Right lobe of liver (tissue), 6 donors: ENCODE data around the gene IL31RA. TPM values are rescaled to one million over a fixed set of nuclear protein-coding genes. Genes with fewer than 3 reads are reported as not detected.

Experiments
- ATAC-seq, 4 donors: fragments of 200-7000 bp; cut with Tn5 transposase; one replicate each; pipeline ENCODE4 v1.9.1; 2020; ENCODE audit warnings: mild to moderate bottlenecking in 4 of 4, moderate library complexity in 4 of 4
- DNase-seq, 3 donors: peaks; one replicate each; pipeline ENCODE4 v3.0.0-alpha.2; 2020
- H3K27ac ChIP-seq, 3 donors: fragments of 200-600 bp; one replicate each; pipeline ENCODE4 v1.8.0; 2022
- H3K27me3 ChIP-seq, 2 donors: fragments of 200-600 bp; one replicate each; pipeline ENCODE4 v1.8.0; 2022
- H3K36me3 ChIP-seq, 4 donors: fragments of 200-600 bp; sonication (generic) in 1 of 4; one replicate each; pipeline versions ENCODE4 v1.5.1 to v1.8.0; 2017 to 2022; ENCODE audit warnings: control low read depth in 1 of 4
- H3K4me1 ChIP-seq, 4 donors: fragments of 200-600 bp; sonication (generic) in 1 of 4; one replicate each; pipeline versions ENCODE4 v1.5.1 to v1.8.0; 2017 to 2022; ENCODE audit warnings: control low read depth in 1 of 4
- H3K4me3 ChIP-seq, 3 donors: fragments of 200-600 bp; one replicate each; pipeline ENCODE4 v1.8.0; 2022
- H3K9me3 ChIP-seq, 4 donors: fragments of 200-600 bp; sonication (generic) in 1 of 4; one replicate each; pipeline versions ENCODE4 v1.5.1 to v1.8.0; 2017 to 2022; ENCODE audit warnings: control low read depth in 1 of 4
- CTCF ChIP-seq, 4 donors: fragments of 200-600 bp in 3 of 4; fragments of 450-650 bp in 1 of 4; IDR thresholded peaks; one replicate each; pipeline versions ENCODE4 v1.5.1 to v1.8.0; 2016 to 2022; ENCODE audit warnings: antibody characterized with exemption in 4 of 4, mild to moderate bottlenecking in 2 of 4
- POLR2A ChIP-seq: fragments of 450-650 bp; IDR thresholded peaks from one replicate; pipeline ENCODE4 v1.6.1; 2017; ENCODE audit warnings: antibody characterized with exemption, mild to moderate bottlenecking
- WGBS: methylation state at CpG from one replicate; pipeline ENCODE4 v1.1.6; 2018; ENCODE audit warnings: low coverage, low lambda C conversion rate; ENCODE audit not compliant: insufficient coverage; ENCODE audit errors: missing lambda C conversion rate; 5-methylcytosine and 5-hydroxymethylcytosine counted together
- intact Hi-C, 2 donors: fragments of 100-400 bp; cut with DNase I; formaldehyde crosslinking; loops; one replicate each; pipeline versions ENCODE4 v1.11.2 to v1.14.1; 2022
- total RNA-seq, 6 experiments: library from RNA; depleted of rRNA in 2 of 6; stranded (reverse); fragments of >200 nt in 2 of 6; fragmentation: NEBNext Ultra II Directional in 3 of 6; extraction: Animal tissue kit (Norgen Biotek cat#: 25700) in 3 of 6; gene quantifications; one replicate each; pipeline versions ENCODE4 v1.1.0 to v1.2.4, GENCODE V29; 2016 to 2023
- donor health status: DM: no; HTN: yes; CAD: no.
- donor health status: DM: no; HTN: no; CAD: no.
- donor health status: DM: no; HTN: no; CAD: no.
- donor health status: DM: no; HTN: yes; CAD: no.
- donor health status: DM: no; HTN: yes; CAD: no.

IL31RA gene
- total RNA-seq, 6 experiments from 2014 or later, result not detected

GRCh38 chr5:55920784-55921183, 69.6 kb downstream of the IL31RA start:
- no peak for DNase-seq
- no peak overlapping the region for H3K4me3 ChIP-seq
- WGBS, result 58% methylated on average over 5 of the region's 5 CpGs

GRCh38 chr5:55921617-55922016, 70.5 kb downstream of the IL31RA start:
- ATAC-seq, result no peak
- Histone ChIP-seq H3K27ac (no peak overlapping the region), H3K36me3 (no peaks in the 10 kb centered on the region), H3K9me3 (no peaks in the 10 kb centered on the region), H3K27me3 (no peaks in the 10 kb centered on the region), H3K4me1 (no peaks in the 10 kb centered on the region), H3K4me3 (no peak overlapping the region)
- TF ChIP-seq CTCF (IDR thresholded peaks at IDR 0.05), result no peak
- WGBS, result 70% methylated on average over 4 of the region's 4 CpGs
- no peak for DNase-seq
- intact Hi-C loops, result no loop called here

More at GRCh38 chr5:55920784-55921183, 69.6 kb downstream of the IL31RA start:
- Histone ChIP-seq H3K27me3 (no peaks in the 10 kb centered on the region), H3K27ac (no peak overlapping the region), H3K4me1 (no peaks in the 10 kb centered on the region), H3K9me3 (no peaks in the 10 kb centered on the region), H3K36me3 (no peaks in the 10 kb centered on the region)
- ATAC-seq, result peak in 2 of 4 donors; percentile 14 to 16
- intact Hi-C loops, result no loop called here
- TF ChIP-seq CTCF (IDR thresholded peaks at IDR 0.05), result peak in 1 of 4 donors; percentile 35
- no peak for TF ChIP-seq POLR2A

GRCh38 chr5:55923177-55923771, 72.1 kb downstream of the IL31RA start:
- no peaks in the 10 kb centered on the region for H3K9me3 ChIP-seq
- peak overlapping the region; percentile 30 to 73 (median 54) for H3K27ac ChIP-seq
- H3K4me1 ChIP-seq, result no peaks in the 10 kb centered on the region
- 45% methylated on average over 12 of the region's 17 CpGs for WGBS
- H3K4me3 ChIP-seq, result peak overlapping the region; percentile 14 to 26 (median 16)
- ATAC-seq (peak; percentile 49 to 68 (median 60)), DNase-seq (peak in 1 of 3 donors; percentile 37)
- intact Hi-C loops, result no loop called here
- no peaks in the 10 kb centered on the region for H3K36me3 ChIP-seq
- TF ChIP-seq CTCF (IDR thresholded peaks at IDR 0.05), result no peak
- H3K27me3 ChIP-seq, result no peaks in the 10 kb centered on the region

- Histone ChIP-seq H3K36me3 (no peaks in the 10 kb centered on the region), H3K27ac (peak overlapping the region in 1 of 3 donors; percentile 73), H3K27me3 (no peaks in the 10 kb centered on the region), H3K4me1 (no peaks in the 10 kb centered on the region), H3K4me3 (no peak overlapping the region), H3K9me3 (no peaks in the 10 kb centered on the region)
- 73% methylated on average over 5 of the region's 9 CpGs for WGBS
- DNase-seq (no peak), ATAC-seq (no peak)
- intact Hi-C loops, result no loop called here
- no peak for TF ChIP-seq POLR2A
- no peak for TF ChIP-seq CTCF (IDR thresholded peaks at IDR 0.05)
Observed at GRCh38 chr5:55923865-55924500, 72.8 kb downstream of the IL31RA start.
